A673 (cell line): Measurements from ENCODE around the gene LATS2. TPM values are rescaled to one million over a fixed set of nuclear protein-coding genes. Genes with fewer than 3 reads are reported as not detected.

Experiments used
- BruUV-seq: library from RNA; stranded (reverse); fragments of 400-500 nt; replicated peaks from 2 replicates; lab custom pipeline; 2021; lab: Mats Ljungman, UMichigan
- CTCF ChIA-PET: fragments of 300-600 bp; sonication (Branson Sonifier 250); formaldehyde crosslinking; loops from one replicate; lab custom pipeline; 2022; ENCODE audit warnings: antibody characterized with exemption; lab: Charles Lee
- POLR2A ChIA-PET: fragments of 300-600 bp; sonication (Branson Sonifier 250); formaldehyde crosslinking; loops from one replicate; lab custom pipeline; 2022; ENCODE audit warnings: antibody characterized with exemption; ENCODE audit not compliant: low non-redundant PET; lab: Charles Lee
- DNase-seq: peaks from one replicate; pipeline ENCODE4 v3.0.0-alpha.2; 2015; ENCODE audit warnings: low spot score
- H3K27ac ChIP-seq: fragments of 200-600 bp; sonication (generic); 2 replicates; pipeline ENCODE4 v1.5.1; 2016; ENCODE audit warnings: mixed run types, low read depth, mild to moderate bottlenecking, mixed read lengths, antibody characterized with exemption, low read length; ENCODE audit not compliant: poor library complexity, severe bottlenecking
- H3K27me3 ChIP-seq: fragments of 200-600 bp; sonication (generic); replicated peaks from 2 replicates; pipeline ENCODE4 v1.6.1; 2017; ENCODE audit warnings: mixed run types, low read depth, mild to moderate bottlenecking, mixed read lengths, antibody characterized with exemption, low read length; ENCODE audit not compliant: insufficient read depth, poor library complexity
- H3K36me3 ChIP-seq: fragments of 200-600 bp; sonication (generic); 2 replicates; pipeline ENCODE4 v1.6.1; 2016; ENCODE audit warnings: mixed run types, mild to moderate bottlenecking, mixed read lengths, antibody characterized with exemption, low read length; ENCODE audit not compliant: insufficient read depth, poor library complexity, severe bottlenecking
- H3K4me1 ChIP-seq: fragments of 200-600 bp; sonication (generic); 2 replicates; pipeline ENCODE4 v1.6.1; 2017; ENCODE audit warnings: mixed run types, mild to moderate bottlenecking, mixed read lengths, antibody characterized with exemption, low read length; ENCODE audit not compliant: insufficient read depth, poor library complexity, severe bottlenecking
- H3K4me3 ChIP-seq: fragments of 200-600 bp; sonication (generic); 2 replicates; pipeline ENCODE4 v1.5.1; 2016; ENCODE audit warnings: low read depth, mixed run types, mild to moderate bottlenecking, mixed read lengths, low read length; ENCODE audit not compliant: poor library complexity, severe bottlenecking
- H3K9me3 ChIP-seq: fragments of 200-600 bp; sonication (generic); 2 replicates; pipeline ENCODE4 v1.6.1; 2016; ENCODE audit warnings: mixed run types, low read depth, mild to moderate bottlenecking, mixed read lengths, antibody characterized with exemption, low read length; ENCODE audit not compliant: poor library complexity, severe bottlenecking
- EZH2 ChIP-seq: fragments of 200-600 bp; sonication (generic); IDR thresholded peaks from 2 replicates; pipeline ENCODE4 v1.6.1; 2017; ENCODE audit warnings: borderline replicate concordance, low read depth, mild to moderate bottlenecking, mixed read lengths, antibody characterized with exemption, low read length; ENCODE audit not compliant: poor library complexity, severe bottlenecking
- intact Hi-C: fragments of 100-400 bp; cut with micrococcal nuclease; formaldehyde crosslinking; loops from one replicate; pipeline ENCODE4 v1.10.0; 2022; ENCODE audit not compliant: unreplicated experiment
- total RNA-seq: library from RNA; stranded (reverse); gene quantifications from 2 replicates; pipeline ENCODE4 v1.2.3, GENCODE V29; 2021
- TF ChIP-seq, protein P1 (sequence below): fragments of 300-800, 200-600 bp; sonication (generic); conservative IDR thresholded peaks from 2 replicates; pipeline ENCODE4 v1.5.1; 2017; ENCODE audit warnings: low read depth, mild to moderate bottlenecking, antibody characterized with exemption, low read length, moderate library complexity, mixed read lengths

LATS2 gene
- total RNA-seq, 1 experiment from 2014 or later = 13.1 TPM

DNA sequence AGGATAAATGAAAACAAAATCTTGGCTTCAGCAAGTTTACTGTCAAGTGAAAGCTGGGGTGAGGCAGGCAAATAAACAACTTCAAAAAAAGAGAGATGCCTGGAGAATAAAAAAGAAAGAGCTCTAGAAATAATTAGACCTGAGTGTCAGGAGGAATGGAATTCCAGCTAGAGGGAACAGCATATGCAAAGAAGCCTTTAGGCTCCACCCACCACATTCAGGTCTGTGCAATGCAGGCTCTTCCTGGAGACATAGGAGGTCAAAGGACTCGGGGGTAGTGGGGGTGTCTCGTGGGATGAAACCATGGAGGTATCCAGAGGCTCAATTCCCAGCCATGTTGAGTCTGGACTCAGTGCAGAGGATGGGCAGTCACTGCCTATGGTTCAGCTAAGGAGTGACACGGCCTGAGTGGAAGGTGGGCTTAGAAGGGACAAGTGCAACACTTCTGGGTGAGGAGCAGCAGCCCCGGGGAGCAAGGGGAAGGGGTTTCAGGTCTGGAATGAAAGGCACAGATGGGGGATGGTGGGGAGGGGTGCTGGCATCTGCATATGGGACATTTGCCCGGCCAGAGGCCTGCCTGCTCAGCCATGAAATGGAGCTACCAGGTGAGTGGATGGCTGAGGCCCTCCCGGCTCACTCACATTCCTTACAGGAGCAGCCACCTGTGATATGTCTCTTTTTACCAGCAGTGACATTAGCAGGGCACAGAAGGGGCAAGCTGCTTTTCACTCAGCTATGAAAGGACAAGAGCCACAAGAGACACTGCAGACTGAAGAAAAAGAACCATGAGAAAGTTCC, 12.3 kb downstream of the LATS2 start:
- intact Hi-C loops = no loop called here
- no peaks in the 10 kb centered on the region for H3K9me3 ChIP-seq
- no peaks in the 10 kb centered on the region for H3K27me3 ChIP-seq
- no peak for DNase-seq
- no TSS peak for BruUV-seq
- H3K4me3 ChIP-seq = no peak overlapping the region
- ChIA-PET POLR2A (no interaction called here), CTCF (no interaction called here)
- H3K27ac ChIP-seq = no peak overlapping the region
- H3K4me1 ChIP-seq = peaks cover 25% of the 10 kb centered on the region
- TF ChIP-seq, protein P1, sequence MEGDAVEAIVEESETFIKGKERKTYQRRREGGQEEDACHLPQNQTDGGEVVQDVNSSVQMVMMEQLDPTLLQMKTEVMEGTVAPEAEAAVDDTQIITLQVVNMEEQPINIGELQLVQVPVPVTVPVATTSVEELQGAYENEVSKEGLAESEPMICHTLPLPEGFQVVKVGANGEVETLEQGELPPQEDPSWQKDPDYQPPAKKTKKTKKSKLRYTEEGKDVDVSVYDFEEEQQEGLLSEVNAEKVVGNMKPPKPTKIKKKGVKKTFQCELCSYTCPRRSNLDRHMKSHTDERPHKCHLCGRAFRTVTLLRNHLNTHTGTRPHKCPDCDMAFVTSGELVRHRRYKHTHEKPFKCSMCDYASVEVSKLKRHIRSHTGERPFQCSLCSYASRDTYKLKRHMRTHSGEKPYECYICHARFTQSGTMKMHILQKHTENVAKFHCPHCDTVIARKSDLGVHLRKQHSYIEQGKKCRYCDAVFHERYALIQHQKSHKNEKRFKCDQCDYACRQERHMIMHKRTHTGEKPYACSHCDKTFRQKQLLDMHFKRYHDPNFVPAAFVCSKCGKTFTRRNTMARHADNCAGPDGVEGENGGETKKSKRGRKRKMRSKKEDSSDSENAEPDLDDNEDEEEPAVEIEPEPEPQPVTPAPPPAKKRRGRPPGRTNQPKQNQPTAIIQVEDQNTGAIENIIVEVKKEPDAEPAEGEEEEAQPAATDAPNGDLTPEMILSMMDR = no peak
- no peak for TF ChIP-seq EZH2
- H3K36me3 ChIP-seq = no peaks in the 10 kb centered on the region

GRCh38 chr13:21047591-21048282, 13.6 kb downstream of the LATS2 start:
- intact Hi-C loops = no loop called here
- H3K27me3 ChIP-seq = no peaks in the 10 kb centered on the region
- no peak overlapping the region for H3K27ac ChIP-seq
- peaks cover 39% of the 10 kb centered on the region for H3K4me1 ChIP-seq
- ChIA-PET CTCF (no interaction called here), POLR2A (interaction anchor here (0.5 to 0.6 kb wide), 2 partner anchors 14 to 573 kb away, joined by 3 to 4 read pairs; partner anchors contain the start of gene LATS2)
- TF ChIP-seq, protein P1 = no peak
- no peak for TF ChIP-seq EZH2
- no peaks in the 10 kb centered on the region for H3K36me3 ChIP-seq
- BruUV-seq = no TSS peak
- no peak overlapping the region for H3K4me3 ChIP-seq
- H3K9me3 ChIP-seq = no peaks in the 10 kb centered on the region
- DNase-seq = peak; percentile 75

DNA sequence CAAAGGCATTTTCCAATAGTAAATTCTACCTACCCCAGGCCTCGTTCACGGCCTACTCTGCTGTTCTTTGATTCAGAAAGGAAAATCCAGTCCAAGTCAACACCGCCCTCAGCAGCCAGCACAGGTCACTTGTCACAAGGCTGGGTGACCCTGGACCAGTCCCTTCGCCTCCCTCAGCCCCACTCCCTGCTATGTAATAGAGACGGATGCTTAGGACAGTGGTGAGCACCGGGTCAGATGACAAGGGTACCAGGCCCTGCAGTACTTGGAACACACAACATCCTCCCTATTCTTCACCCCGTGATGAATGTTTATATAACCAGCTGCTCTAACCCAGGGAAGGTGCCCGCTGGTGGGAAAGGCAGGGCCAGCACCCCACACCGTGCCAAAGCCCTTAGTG, 14.3 kb downstream of the LATS2 start:
- Histone ChIP-seq H3K4me3 (no peak overlapping the region), H3K9me3 (no peaks in the 10 kb centered on the region), H3K36me3 (no peaks in the 10 kb centered on the region), H3K4me1 (peaks cover 40% of the 10 kb centered on the region), H3K27me3 (no peaks in the 10 kb centered on the region), H3K27ac (no peak overlapping the region)
- no peak for TF ChIP-seq EZH2
- TF ChIP-seq, protein P1 = no peak
- DNase-seq = no peak
- intact Hi-C loops = no loop called here
- BruUV-seq = no TSS peak
- POLR2A ChIA-PET = interaction anchor here (0.6 kb wide), 1 partner anchor 573 kb away, joined by 4 read pairs; no protein-coding TSS in a partner anchor
- CTCF ChIA-PET = no interaction called here
